Hepatocyte (in vitro differentiated cells): Measurements from ENCODE around the gene PCCA. TPM values are rescaled to one million over a fixed set of nuclear protein-coding genes. Genes with fewer than 3 reads are reported as not detected.

Experiments used
- DNase-seq: peaks from one replicate; pipeline ENCODE4 v3.0.0-alpha.2; 2016; ENCODE audit warnings: low spot score
- H2AFZ ChIP-seq: fragments of 200-600 bp; sonication (generic); 2 replicates; pipeline ENCODE4 v1.6.0; 2016; ENCODE audit warnings: antibody characterized with exemption, mild to moderate bottlenecking
- H3K27ac ChIP-seq: fragments of 200-600 bp; sonication (generic); 2 replicates; pipeline ENCODE4 v1.5.1; 2016; ENCODE audit warnings: mild to moderate bottlenecking
- H3K27me3 ChIP-seq: fragments of 200-600 bp; sonication (generic); 2 replicates; pipeline ENCODE4 v1.6.1; 2016
- H3K36me3 ChIP-seq: fragments of 200-600 bp; sonication (generic); replicated peaks from 2 replicates; pipeline ENCODE4 v1.5.1; 2016; ENCODE audit warnings: low read depth; ENCODE audit not compliant: insufficient read depth
- H3K4me1 ChIP-seq: fragments of 200-600 bp; sonication (generic); 2 replicates; pipeline ENCODE4 v1.5.1; 2016; ENCODE audit warnings: mild to moderate bottlenecking, moderate library complexity; ENCODE audit not compliant: insufficient read depth
- H3K4me2 ChIP-seq: fragments of 200-600 bp; sonication (generic); 2 replicates; pipeline ENCODE4 v1.6.0; 2016
- H3K4me3 ChIP-seq: fragments of 200-600 bp; sonication (generic); 2 replicates; pipeline ENCODE4 v1.5.1; 2016; ENCODE audit warnings: mild to moderate bottlenecking
- H3K79me2 ChIP-seq: fragments of 200-600 bp; sonication (generic); 2 replicates; pipeline ENCODE4 v1.6.0; 2017; ENCODE audit warnings: mild to moderate bottlenecking
- H3K9me2 ChIP-seq: fragments of 200-600 bp; sonication (generic); replicated peaks from 2 replicates; pipeline ENCODE4 v1.6.0; 2017; ENCODE audit warnings: mild to moderate bottlenecking; ENCODE audit not compliant: insufficient read depth
- H3K9me3 ChIP-seq: fragments of 200-600 bp; sonication (generic); 2 replicates; pipeline ENCODE4 v1.5.1; 2016; ENCODE audit warnings: low read depth, mild to moderate bottlenecking
- H4K20me1 ChIP-seq: fragments of 200-600 bp; sonication (generic); 2 replicates; pipeline ENCODE4 v1.6.0; 2016; ENCODE audit warnings: mild to moderate bottlenecking; ENCODE audit not compliant: insufficient read depth, poor library complexity, severe bottlenecking
- CTCF ChIP-seq: fragments of 200-600 bp; sonication (generic); IDR thresholded peaks from 2 replicates; pipeline ENCODE4 v1.5.1; 2016; ENCODE audit warnings: antibody characterized with exemption, mild to moderate bottlenecking; ENCODE audit not compliant: poor library complexity
- EZH2 ChIP-seq: fragments of 200-600 bp; sonication (generic); IDR thresholded peaks from 2 replicates; pipeline ENCODE4 v1.6.1; 2016; ENCODE audit warnings: antibody characterized with exemption, mild to moderate bottlenecking, borderline replicate concordance
- EZH2phosphoT487 ChIP-seq: fragments of 200-600 bp; sonication (generic); IDR thresholded peaks from one replicate; pipeline ENCODE4 v1.6.1; 2018; ENCODE audit warnings: antibody characterized with exemption, mild to moderate bottlenecking, low read depth, moderate library complexity; ENCODE audit not compliant: unreplicated experiment, severe bottlenecking
- WGBS: methylation state at CpG from one replicate; pipeline ENCODE4 v1.1.6; 2016; ENCODE audit warnings: low lambda C conversion rate; ENCODE audit errors: missing lambda C conversion rate; 5-methylcytosine and 5-hydroxymethylcytosine counted together
- polyA plus RNA-seq: library from polyadenylated mRNA; unstranded; fragments of >200 nt; fragmentation: Nextera tagmentation; extraction: Ambion mirVana; gene quantifications from 2 replicates; pipeline ENCODE4 v1.2.1, GENCODE V29; 2016
- total RNA-seq: library from RNA; depleted of rRNA; stranded (reverse); fragments of >200 nt; gene quantifications from 2 replicates; pipeline ENCODE4 v1.2.3, GENCODE V29; 2014

The PCCA gene
- total and polyA plus RNA-seq, 2 experiments from 2014 or later: 23.6 to 28.2 TPM

GRCh38 chr13:100106005-100106404 is 17.1 kb downstream of the PCCA start:
- Histone ChIP-seq H3K27me3 (no peaks in the 10 kb centered on the region), H3K4me2 (no peak overlapping the region), H3K9me3 (no peaks in the 10 kb centered on the region), H2AFZ (no peak overlapping the region), H3K79me2 (peaks cover 70% of the 10 kb centered on the region), H3K9me2 (no peaks in the 10 kb centered on the region), H3K4me3 (no peak overlapping the region), H3K36me3 (no peaks in the 10 kb centered on the region), H3K27ac (no peak overlapping the region), H4K20me1 (peaks cover 5% of the 10 kb centered on the region), H3K4me1 (peaks cover 2% of the 10 kb centered on the region)
- DNase-seq: no peak
- TF ChIP-seq EZH2phosphoT487 (no peak), CTCF (no peak)
- WGBS: 94% methylated on average over 2 of the region's 2 CpGs

- Histone ChIP-seq H3K27ac (no peak overlapping the region), H3K79me2 (peaks cover 68% of the 10 kb centered on the region), H3K4me1 (no peaks in the 10 kb centered on the region), H3K9me2 (no peaks in the 10 kb centered on the region), H3K4me2 (no peak overlapping the region), H4K20me1 (peaks cover 5% of the 10 kb centered on the region), H3K4me3 (no peak overlapping the region), H2AFZ (no peak overlapping the region), H3K36me3 (no peaks in the 10 kb centered on the region), H3K9me3 (no peaks in the 10 kb centered on the region), H3K27me3 (no peaks in the 10 kb centered on the region)
- DNase-seq: no peak
- TF ChIP-seq EZH2 (no peak), CTCF (no peak), EZH2phosphoT487 (no peak)
- WGBS: 86% methylated on average over 4 of the region's 4 CpGs
These were observed 17.8 kb downstream of the PCCA start for GRCh38 chr13:100106705-100107104.

DNA sequence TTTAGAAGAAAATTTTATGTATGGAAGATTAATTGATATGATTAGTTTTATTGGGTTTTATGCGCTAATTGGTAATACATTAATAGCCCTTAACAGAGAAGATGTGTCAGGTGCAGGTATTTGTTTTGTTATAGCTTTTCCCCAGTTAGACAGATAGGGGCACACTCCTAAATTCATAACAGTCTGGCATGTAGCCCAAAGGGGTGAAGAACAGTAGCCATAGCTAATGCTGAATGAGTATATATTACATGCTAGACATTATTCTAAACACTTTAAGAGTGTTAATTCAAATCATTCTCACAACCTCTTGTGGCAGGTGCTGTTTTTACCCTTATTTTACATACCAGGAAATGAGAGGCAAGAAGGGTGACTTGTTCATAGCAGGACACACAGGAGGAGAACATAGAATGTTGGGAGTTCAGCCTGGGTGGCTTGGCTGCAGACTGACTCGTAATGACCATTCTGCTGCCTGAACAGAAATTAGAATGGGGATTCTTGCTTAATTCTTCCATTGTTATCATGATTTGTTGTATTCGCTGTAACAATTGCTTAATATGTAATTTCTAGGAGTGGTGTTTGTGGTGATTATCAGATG is 20.1 kb downstream of the PCCA start:
- DNase-seq: no peak
- Histone ChIP-seq H2AFZ (no peak overlapping the region), H3K36me3 (no peaks in the 10 kb centered on the region), H4K20me1 (peaks cover 5% of the 10 kb centered on the region), H3K27ac (no peak overlapping the region), H3K9me2 (no peaks in the 10 kb centered on the region), H3K4me1 (no peaks in the 10 kb centered on the region), H3K9me3 (no peaks in the 10 kb centered on the region), H3K79me2 (peaks cover 48% of the 10 kb centered on the region), H3K4me3 (no peak overlapping the region), H3K4me2 (no peak overlapping the region), H3K27me3 (no peaks in the 10 kb centered on the region)
- TF ChIP-seq EZH2phosphoT487 (no peak), EZH2 (no peak), CTCF (no peak)
- WGBS: 94% methylated on average over 3 of the region's 3 CpGs

GRCh38 chr13:100110269-100110668 is 21.4 kb downstream of the PCCA start:
- TF ChIP-seq EZH2 (no peak), EZH2phosphoT487 (no peak), CTCF (no peak)
- H3K27ac ChIP-seq: no peak overlapping the region

More at GRCh38 chr13:100110269-100110668, 21.4 kb downstream of the PCCA start:
- H3K4me2 ChIP-seq: no peak overlapping the region
- H3K4me3 ChIP-seq: no peak overlapping the region
- 90% methylated on average over 2 of the region's 2 CpGs for WGBS
- no peak overlapping the region for H2AFZ ChIP-seq
- H3K9me3 ChIP-seq: no peaks in the 10 kb centered on the region
- no peaks in the 10 kb centered on the region for H3K27me3 ChIP-seq
- DNase-seq: no peak
- no peaks in the 10 kb centered on the region for H3K4me1 ChIP-seq
- no peaks in the 10 kb centered on the region for H3K36me3 ChIP-seq
- H4K20me1 ChIP-seq: peaks cover 5% of the 10 kb centered on the region
- H3K9me2 ChIP-seq: no peaks in the 10 kb centered on the region
- H3K79me2 ChIP-seq: peaks cover 38% of the 10 kb centered on the region
